Activated CD8-positive, alpha-beta T cell treated with anti-CD3 and anti-CD28 coated beads for 36 hours (primary cell): ENCODE data around the gene EMB. TPM values are rescaled to one million over a fixed set of nuclear protein-coding genes. Genes with fewer than 3 reads are reported as not detected.
"Not testable (repeated sequence)": the region's sequence is repeated elsewhere in the genome, so short reads cannot be mapped to it uniquely, and the experiment has no call there.

ENCODE experiments used
- ATAC-seq: fragments of 200-7000 bp; cut with Tn5 transposase; one replicate; pipeline ENCODE4 v1.10.0; 2021; ENCODE audit warnings: mild to moderate bottlenecking, moderate library complexity
- CTCF ChIA-PET: fragments of 350-600 bp; sonication (Branson Sonifier 250); formaldehyde crosslinking; loops from one replicate; lab custom pipeline; 2021; ENCODE audit warnings: antibody characterized with exemption; lab: Charles Lee
- POLR2A ChIA-PET: fragments of 350-600 bp; sonication (Branson Sonifier 250); formaldehyde crosslinking; loops from one replicate; lab custom pipeline; 2021; ENCODE audit warnings: antibody characterized with exemption; lab: Charles Lee
- DNase-seq: peaks from one replicate; pipeline ENCODE4 v3.0.0-alpha.2; 2020
- H3K27ac Mint-ChIP-seq: one replicate; pipeline ENCODE4 v1.8.0; 2021; ENCODE audit warnings: mild to moderate bottlenecking, mixed read lengths
- H3K27me3 Mint-ChIP-seq: one replicate; pipeline ENCODE4 v1.8.0; 2021; ENCODE audit warnings: mixed read lengths
- H3K36me3 Mint-ChIP-seq: one replicate; pipeline ENCODE4 v1.8.0; 2021; ENCODE audit warnings: low read depth, mixed read lengths
- H3K4me1 Mint-ChIP-seq: one replicate; pipeline ENCODE4 v1.8.0; 2021; ENCODE audit warnings: low read depth, mixed read lengths
- H3K4me3 Mint-ChIP-seq: one replicate; pipeline ENCODE4 v1.8.0; 2021; ENCODE audit warnings: mild to moderate bottlenecking, moderate library complexity, mixed read lengths
- H3K9me3 Mint-ChIP-seq: one replicate; pipeline ENCODE4 v1.8.0; 2021; ENCODE audit warnings: mixed read lengths
- intact Hi-C: fragments of 100-400 bp; cut with micrococcal nuclease; formaldehyde crosslinking; loops from one replicate; pipeline ENCODE4 v1.10.0; 2022
- total RNA-seq, 2 experiments: library from RNA; stranded (reverse); gene quantifications; one replicate each; pipeline ENCODE4 v1.2.3, GENCODE V29; 2021
- TF ChIP-seq, protein P1 (sequence below): fragments of 200-600 bp; IDR thresholded peaks from one replicate; pipeline ENCODE4 v1.8.0; 2022; ENCODE audit warnings: antibody characterized with exemption, mild to moderate bottlenecking

EMB gene
- total RNA-seq, 2 experiments from 2014 or later = 55.7 to 67.1 TPM

DNA sequence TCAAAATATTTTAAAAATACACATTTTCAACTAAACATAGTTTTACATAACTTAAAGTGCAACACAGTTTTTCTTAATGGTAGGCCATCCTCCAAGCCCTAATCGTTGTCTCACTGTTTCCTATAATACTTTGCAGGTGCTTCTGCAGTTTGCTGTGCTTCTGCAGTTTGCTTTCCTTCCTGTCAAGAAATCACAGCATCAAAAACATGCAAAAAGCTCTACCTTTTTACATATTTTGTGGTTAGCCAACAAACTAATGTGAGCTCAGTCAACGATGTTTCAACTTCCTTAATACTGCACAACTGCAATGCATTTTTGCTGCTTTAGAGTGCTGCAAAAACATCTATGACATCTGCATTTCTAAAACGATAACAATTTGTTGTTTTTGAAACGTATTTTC, 25.2 kb downstream of the EMB start:
- TF ChIP-seq, protein P1, sequence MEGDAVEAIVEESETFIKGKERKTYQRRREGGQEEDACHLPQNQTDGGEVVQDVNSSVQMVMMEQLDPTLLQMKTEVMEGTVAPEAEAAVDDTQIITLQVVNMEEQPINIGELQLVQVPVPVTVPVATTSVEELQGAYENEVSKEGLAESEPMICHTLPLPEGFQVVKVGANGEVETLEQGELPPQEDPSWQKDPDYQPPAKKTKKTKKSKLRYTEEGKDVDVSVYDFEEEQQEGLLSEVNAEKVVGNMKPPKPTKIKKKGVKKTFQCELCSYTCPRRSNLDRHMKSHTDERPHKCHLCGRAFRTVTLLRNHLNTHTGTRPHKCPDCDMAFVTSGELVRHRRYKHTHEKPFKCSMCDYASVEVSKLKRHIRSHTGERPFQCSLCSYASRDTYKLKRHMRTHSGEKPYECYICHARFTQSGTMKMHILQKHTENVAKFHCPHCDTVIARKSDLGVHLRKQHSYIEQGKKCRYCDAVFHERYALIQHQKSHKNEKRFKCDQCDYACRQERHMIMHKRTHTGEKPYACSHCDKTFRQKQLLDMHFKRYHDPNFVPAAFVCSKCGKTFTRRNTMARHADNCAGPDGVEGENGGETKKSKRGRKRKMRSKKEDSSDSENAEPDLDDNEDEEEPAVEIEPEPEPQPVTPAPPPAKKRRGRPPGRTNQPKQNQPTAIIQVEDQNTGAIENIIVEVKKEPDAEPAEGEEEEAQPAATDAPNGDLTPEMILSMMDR = no peak
- intact Hi-C loops = no loop called here
- Mint-ChIP-seq H3K27ac (peak overlapping the region; percentile 38), H3K27me3 (no peaks in the 10 kb centered on the region), H3K4me1 (peaks cover 69% of the 10 kb centered on the region), H3K4me3 (no peak overlapping the region), H3K9me3 (peaks cover 4% of the 10 kb centered on the region), H3K36me3 (peaks cover 22% of the 10 kb centered on the region)
- ChIA-PET POLR2A (no interaction called here), CTCF (interaction anchor here (1.3 kb wide), 1 partner anchor 10 kb away, joined by 3 read pairs; no protein-coding TSS in a partner anchor)
- ATAC-seq (peak; percentile 66), DNase-seq (no peak)

DNA sequence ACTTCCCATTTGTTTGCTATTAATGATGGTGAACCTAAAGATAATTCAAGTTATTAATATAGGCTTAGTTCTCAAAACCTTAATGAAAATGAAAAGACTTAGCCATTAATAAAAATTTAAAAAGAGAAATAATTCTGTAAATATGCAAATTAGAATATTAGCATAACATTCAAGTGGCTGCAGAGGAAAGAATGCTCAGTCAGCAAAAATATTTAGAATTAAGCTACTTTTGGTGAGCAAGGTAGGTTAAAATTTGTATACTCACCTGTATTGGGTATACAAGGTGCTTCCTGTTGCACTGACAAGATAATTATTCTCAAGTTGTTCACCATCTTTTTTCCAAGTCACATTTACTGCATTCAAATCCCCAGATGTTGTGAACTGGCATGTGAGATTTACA, 30.2 kb downstream of the EMB start:
- POLR2A ChIA-PET, H3K27ac Mint-ChIP-seq, H3K9me3 Mint-ChIP-seq, DNase-seq, ATAC-seq, intact Hi-C loops, CTCF ChIA-PET, H3K4me3 Mint-ChIP-seq, H3K27me3 Mint-ChIP-seq: not testable (repeated sequence)
- peaks cover 60% of the 10 kb centered on the region for H3K4me1 Mint-ChIP-seq
- peaks cover 23% of the 10 kb centered on the region for H3K36me3 Mint-ChIP-seq

DNA sequence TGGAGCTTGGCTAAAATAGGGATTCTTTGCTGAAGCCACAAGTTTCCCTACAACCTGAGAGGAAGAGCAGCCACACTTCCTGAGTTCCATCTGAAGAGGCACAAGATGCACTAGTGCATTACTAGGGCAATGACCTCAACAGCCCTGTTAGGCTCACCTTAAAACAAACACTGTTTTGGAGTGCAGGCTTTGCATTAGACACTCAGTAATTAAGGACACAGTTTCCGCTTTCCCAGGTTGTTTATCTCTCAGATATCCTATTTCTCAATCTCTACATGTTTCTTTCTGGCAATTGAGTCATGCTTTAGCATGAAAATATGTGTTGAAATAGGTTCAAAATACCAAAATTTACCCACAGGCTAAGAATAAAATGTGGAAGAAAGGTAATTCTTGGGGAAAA, 34.2 kb downstream of the EMB start:
- CTCF ChIA-PET = no interaction called here
- H3K4me1 Mint-ChIP-seq = peaks cover 38% of the 10 kb centered on the region
- no peaks in the 10 kb centered on the region for H3K27me3 Mint-ChIP-seq
- H3K4me3 Mint-ChIP-seq = no peak overlapping the region
- DNase-seq (no peak), ATAC-seq (no peak)
- POLR2A ChIA-PET = no interaction called here
- intact Hi-C loops = no loop called here
- peaks cover 32% of the 10 kb centered on the region for H3K36me3 Mint-ChIP-seq
- no peaks in the 10 kb centered on the region for H3K9me3 Mint-ChIP-seq
- TF ChIP-seq, protein P1 = no peak
- no peak overlapping the region for H3K27ac Mint-ChIP-seq

DNA sequence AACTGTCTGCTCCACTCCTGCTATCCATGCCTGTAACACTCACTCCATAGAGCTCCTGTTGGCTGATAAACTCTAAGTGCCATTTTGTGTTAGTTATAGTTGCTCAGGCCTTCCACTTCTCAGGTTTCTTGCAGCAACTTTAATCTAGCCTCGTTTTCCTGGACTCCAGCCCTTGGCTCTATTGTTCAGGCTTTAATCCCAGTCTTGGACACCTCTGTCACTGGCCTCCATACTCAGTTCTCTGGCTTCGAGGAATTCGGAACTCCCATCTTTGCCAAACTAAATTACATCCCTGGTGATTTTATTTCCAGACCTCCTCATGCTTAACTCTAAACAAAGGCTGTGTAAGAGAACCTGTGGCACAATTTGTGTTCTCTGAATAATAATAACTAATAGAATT, 39.8 kb downstream of the EMB start:
- Mint-ChIP-seq H3K27me3 (no peaks in the 10 kb centered on the region), H3K9me3 (no peaks in the 10 kb centered on the region), H3K27ac (no peak overlapping the region), H3K4me3 (no peak overlapping the region), H3K4me1 (peaks cover 23% of the 10 kb centered on the region), H3K36me3 (peaks cover 33% of the 10 kb centered on the region)
- TF ChIP-seq, protein P1 = no peak
- DNase-seq = no peak
- ChIA-PET POLR2A (no interaction called here), CTCF (no interaction called here)
- intact Hi-C loops = no loop called here
- ATAC-seq = no peak

DNA sequence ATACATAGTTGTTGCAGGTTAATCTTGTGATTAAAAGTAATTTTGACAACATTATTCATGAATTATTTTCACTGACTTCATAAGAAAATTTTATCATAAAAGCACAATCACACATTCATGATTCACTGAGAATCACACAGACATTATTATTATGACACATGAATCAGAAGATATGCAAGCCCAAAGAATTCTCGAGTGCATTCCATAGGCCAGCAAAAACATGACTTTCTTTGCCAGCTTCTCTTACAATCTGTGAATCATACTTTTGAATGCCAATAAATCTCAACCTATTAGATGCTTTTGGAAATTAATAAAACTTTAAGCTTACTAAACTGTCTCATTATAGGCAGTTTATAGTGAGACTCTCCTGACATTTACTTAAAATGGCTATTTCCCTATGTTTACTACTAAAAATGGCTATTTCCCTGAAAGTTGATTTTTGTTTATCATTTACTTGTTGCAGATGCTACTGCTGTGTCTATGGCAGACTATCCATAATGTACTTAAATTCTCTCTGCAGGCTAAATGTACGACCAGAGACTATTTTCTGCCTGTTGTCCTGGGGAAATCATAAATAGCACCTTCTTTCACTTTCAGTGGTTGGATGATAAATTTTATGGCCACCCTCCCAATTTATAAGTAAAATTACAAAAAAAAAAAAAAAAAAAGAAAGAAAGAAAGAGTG, 47.0 kb downstream of the EMB start:
- H3K27me3 Mint-ChIP-seq, DNase-seq, intact Hi-C loops, CTCF ChIA-PET, H3K4me3 Mint-ChIP-seq, H3K27ac Mint-ChIP-seq, ATAC-seq, H3K9me3 Mint-ChIP-seq, POLR2A ChIA-PET: not testable (repeated sequence)
- Mint-ChIP-seq H3K4me1 (peaks cover 21% of the 10 kb centered on the region), H3K36me3 (peaks cover 47% of the 10 kb centered on the region)

DNA sequence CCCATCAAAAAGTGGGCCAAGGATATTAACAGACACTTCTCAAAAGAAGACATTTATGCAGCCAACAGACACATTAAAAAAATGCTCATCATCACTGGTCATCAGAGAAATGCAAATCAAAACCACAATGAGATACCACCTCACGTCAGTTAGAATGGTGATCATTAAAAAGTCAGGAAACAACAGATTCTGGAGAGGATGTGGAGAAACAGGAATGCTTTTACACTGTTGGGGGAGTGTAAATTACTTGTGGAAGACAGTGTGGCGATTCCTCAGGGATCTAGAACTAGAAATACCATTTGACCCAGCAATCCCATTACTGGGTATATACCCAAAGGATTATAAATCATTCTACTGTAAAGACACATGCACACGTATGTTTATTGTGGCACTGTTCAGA, 48.8 kb downstream of the EMB start:
- H3K4me3 Mint-ChIP-seq, ATAC-seq, CTCF ChIA-PET, H3K27me3 Mint-ChIP-seq, H3K27ac Mint-ChIP-seq, DNase-seq, intact Hi-C loops, POLR2A ChIA-PET: not testable (repeated sequence)
- Mint-ChIP-seq H3K4me1 (peaks cover 18% of the 10 kb centered on the region), H3K36me3 (peaks cover 59% of the 10 kb centered on the region), H3K9me3 (peaks cover 18% of the 10 kb centered on the region)

DNA sequence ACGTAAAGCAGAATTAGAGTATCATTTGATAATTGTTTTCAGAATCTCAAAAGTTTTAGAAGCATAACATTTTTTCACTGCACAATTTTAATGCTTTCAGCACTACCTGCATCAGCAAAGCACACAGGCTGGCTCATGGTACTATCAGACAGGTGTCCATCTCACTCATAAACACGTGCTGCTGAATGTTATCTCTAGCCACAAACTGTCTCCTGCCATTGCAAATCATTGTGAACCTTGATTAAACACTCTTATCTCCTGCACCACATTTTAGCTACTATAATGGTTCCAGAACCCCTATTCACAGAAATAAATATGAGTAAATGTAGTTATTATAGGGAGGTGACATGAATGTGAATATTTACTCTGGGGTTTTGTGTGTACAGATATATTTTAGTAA, 56.7 kb downstream of the EMB start:
- H3K4me3 Mint-ChIP-seq, DNase-seq, ATAC-seq, H3K27me3 Mint-ChIP-seq, CTCF ChIA-PET, H3K27ac Mint-ChIP-seq, POLR2A ChIA-PET, intact Hi-C loops: not testable (repeated sequence)
- Mint-ChIP-seq H3K9me3 (peaks cover 12% of the 10 kb centered on the region), H3K4me1 (peaks cover 14% of the 10 kb centered on the region), H3K36me3 (peaks cover 48% of the 10 kb centered on the region)

DNA sequence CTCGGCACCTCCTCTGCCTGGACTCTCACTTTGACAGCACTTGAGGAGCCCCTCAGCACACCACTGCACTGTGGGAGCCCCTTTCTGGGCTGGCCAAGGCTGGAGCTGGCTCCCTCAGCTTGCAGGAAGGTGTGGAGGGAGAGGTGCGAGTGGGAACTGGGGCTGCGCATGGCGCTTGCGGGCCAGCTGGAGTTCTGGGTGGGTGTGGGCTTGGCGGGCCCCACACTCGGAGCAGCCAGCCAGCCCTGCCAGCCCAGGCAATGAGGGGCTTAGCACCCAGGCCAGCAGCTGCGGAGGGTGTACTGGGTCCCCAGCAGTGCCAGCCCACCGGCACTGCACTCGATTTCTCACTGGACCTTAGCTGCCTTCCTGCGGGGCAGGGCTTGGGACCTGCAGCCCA, 64.4 kb downstream of the EMB start:
- DNase-seq, ATAC-seq, intact Hi-C loops, POLR2A ChIA-PET, H3K27ac Mint-ChIP-seq, CTCF ChIA-PET, H3K27me3 Mint-ChIP-seq, H3K4me3 Mint-ChIP-seq, H3K9me3 Mint-ChIP-seq: not testable (repeated sequence)
- Mint-ChIP-seq H3K4me1 (peaks cover 22% of the 10 kb centered on the region), H3K36me3 (peaks cover 39% of the 10 kb centered on the region)

DNA sequence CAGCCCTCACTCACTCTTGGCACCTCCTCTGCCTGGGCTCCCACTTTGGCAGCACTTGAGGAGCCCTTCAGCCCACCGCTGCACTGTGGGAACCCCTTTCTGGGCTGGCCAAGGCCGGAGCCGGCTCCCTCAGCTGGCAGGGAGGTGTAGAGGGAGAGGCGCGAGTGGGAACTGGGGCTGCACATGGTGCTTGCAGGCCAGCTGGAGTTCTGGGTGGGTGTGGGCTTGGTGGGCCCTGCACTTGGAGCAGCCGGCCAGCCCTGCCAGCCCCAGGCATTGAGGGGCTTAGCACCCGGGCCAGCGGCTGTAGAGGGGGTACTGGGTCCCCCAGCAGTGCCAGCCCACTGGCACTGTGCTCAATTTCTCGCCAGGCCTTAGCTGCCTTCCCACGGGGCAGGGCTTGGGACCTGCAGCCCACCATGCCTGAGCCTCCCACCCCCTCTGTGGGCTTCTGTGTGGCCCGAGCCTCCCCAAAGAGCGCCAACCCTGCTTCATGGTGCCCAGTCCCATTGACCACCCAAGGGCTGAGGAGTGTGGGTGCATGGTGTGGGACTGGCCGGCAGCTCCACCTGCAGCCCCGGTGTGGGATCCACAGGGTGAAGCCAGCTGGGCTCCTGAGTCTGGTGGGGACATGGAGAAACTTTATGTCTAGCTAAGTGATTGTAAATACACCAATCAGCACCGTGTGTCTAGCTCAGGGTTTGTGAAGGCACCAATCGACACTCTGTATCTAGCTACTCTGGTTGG, 71.6 kb downstream of the EMB start:
- POLR2A ChIA-PET, CTCF ChIA-PET, ATAC-seq, H3K4me3 Mint-ChIP-seq, H3K27ac Mint-ChIP-seq, DNase-seq, H3K27me3 Mint-ChIP-seq, H3K4me1 Mint-ChIP-seq, intact Hi-C loops: not testable (repeated sequence)
- H3K9me3 Mint-ChIP-seq = peaks cover 27% of the 10 kb centered on the region
- peaks cover 35% of the 10 kb centered on the region for H3K36me3 Mint-ChIP-seq
